OCI-LY3 (cell line): Measurements from ENCODE around the gene MED13.

Source experiments
- EZH2phosphoT487 ChIP-seq: fragments of 200-600 bp; shearing (Covaris generic); IDR thresholded peaks from 2 replicates; pipeline ENCODE4 v1.6.1; 2018; ENCODE audit warnings: antibody characterized with exemption, mixed run types, low read depth
- TF ChIP-seq, protein P1 (sequence below): fragments of 200-600, 300-600 bp; sonication (generic); IDR thresholded peaks from 2 replicates; pipeline ENCODE4 v1.5.1; 2014; ENCODE audit warnings: antibody characterized with exemption, low read length, low read depth

- TF ChIP-seq, protein P1, sequence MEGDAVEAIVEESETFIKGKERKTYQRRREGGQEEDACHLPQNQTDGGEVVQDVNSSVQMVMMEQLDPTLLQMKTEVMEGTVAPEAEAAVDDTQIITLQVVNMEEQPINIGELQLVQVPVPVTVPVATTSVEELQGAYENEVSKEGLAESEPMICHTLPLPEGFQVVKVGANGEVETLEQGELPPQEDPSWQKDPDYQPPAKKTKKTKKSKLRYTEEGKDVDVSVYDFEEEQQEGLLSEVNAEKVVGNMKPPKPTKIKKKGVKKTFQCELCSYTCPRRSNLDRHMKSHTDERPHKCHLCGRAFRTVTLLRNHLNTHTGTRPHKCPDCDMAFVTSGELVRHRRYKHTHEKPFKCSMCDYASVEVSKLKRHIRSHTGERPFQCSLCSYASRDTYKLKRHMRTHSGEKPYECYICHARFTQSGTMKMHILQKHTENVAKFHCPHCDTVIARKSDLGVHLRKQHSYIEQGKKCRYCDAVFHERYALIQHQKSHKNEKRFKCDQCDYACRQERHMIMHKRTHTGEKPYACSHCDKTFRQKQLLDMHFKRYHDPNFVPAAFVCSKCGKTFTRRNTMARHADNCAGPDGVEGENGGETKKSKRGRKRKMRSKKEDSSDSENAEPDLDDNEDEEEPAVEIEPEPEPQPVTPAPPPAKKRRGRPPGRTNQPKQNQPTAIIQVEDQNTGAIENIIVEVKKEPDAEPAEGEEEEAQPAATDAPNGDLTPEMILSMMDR = no peak
- TF ChIP-seq EZH2phosphoT487 = no peak
These were observed at the start of gene MED13 for GRCh38 chr17:62064791-62065563.
